ENCODE results near the gene ULBP3. TPM values are rescaled to one million over a fixed set of nuclear protein-coding genes. Genes with fewer than 3 reads are reported as not detected.

Gene ULBP3
- total RNA-seq: 3.9 TPM

DNA sequence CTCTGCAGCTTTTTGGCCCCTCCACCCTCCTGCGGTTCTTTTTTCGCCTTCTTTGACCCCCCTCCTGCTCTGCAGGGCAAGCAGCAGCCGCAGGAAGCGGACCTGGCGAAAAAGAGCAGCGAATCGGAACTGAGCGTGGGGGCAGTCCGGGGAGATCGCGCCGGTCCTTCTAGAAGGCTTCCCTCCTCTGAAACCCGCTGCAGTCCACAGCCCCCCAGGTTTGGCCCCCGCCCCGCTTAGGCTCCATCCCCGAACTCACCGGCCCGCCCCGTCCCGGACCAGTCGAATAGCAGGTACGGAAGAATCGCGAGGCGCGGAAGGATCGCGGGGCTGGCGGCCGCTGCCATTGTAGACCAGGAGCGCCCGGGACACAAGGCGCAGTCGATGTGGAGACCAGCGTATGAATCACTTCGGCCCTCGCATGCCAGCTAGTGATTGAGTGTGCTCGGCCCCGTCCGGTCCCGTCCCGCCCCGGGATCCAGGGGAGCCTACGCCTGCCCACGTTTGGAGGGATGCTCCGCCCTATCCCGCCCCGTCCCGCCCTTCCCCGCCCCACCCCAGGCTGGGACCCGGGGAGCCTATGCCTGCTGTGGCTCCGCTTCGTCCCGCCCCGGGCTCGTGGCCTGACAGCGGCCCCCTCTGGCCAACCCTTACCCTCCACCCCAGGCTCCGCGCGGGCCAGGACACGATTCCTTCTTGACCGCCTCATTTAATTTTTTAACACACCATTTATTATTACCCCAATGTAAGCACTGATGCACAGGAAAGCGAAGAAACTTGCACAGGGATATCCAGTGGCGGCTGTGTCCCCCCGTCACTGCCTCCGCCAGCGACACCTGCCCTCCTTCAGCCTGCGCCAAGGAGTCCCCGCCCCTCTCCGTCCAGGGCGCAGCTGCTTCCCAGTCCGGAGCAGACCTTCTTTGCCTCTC is at the start of gene ULBP3:
Gene ULBP3 (minus strand): TSS at position 402 of the 929 bp plus-strand sequence. CDS start 55 bp downstream, at position 347.
- peak; percentile 33 for DNase-seq

DNA sequence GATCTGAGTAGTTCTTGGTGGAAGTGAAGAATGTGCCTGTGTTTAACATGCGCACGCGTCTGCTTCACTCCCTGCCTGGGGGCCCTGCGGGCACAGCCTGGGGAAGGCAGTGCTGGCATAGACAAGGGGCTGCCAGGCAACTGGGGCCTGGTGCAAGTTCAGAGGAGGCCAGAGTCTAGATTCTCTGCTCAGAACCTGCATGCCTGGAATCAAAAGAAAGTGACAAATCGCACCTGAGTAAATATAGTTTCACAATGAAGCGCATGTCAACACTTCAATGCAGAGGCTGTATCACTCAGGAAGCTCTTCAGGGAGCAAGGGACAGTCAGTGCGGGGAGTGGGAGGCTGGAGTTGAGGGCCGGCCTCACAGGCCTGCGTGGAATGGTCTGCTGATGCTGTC is 49.7 kb upstream of the ULBP3 start:
- no peak for DNase-seq

DNA sequence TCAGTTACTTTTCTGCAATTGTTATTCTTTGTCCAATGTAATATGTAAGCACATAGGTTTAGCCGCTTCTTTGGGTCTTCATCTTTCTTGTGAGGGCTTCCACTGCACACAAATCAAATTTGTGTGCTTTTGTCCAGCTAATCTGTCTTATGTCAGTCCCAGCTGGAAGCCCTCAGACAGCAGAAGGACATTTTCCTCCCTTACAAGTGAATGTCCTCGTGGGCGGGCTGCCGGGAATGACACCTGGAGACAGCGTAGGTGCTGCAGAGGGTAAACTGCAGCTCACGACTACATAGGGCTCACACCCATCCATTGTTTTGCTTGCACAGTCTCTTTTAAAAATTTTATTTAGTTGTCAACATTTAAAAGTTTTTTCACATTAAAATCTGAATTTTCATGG is 49.3 kb upstream of the ULBP3 start:
- DNase-seq: no peak

DNA sequence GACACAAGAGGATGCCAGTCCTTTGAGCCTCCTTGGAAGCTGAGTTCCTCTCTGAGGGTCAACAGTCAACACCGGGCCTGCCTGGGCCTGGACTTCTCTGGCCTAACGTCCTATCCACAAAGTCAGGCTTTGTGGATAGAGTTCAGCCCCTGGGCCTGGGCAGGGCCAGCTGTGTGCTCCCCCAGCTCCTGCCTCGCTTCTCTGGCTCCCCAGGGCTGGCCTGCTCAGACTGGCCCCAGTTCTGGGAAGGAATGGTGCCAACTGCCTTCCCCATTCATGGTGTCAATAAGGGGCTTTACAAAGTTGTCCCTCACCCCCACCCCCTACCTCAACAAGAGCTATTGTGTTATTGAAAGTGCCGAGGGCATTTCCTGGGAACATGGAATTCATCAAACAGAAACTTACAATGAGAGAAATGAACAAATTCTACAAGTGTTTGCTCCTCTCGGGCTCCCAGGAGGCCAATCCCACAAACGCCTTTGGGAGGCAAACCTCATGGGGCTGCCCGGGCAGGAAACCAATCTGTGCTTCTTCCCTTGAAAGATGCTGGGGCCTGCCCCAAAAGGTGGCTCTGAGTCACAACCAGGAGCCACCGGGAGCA is 47.4 kb upstream of the ULBP3 start:
- DNase-seq: no peak

DNA sequence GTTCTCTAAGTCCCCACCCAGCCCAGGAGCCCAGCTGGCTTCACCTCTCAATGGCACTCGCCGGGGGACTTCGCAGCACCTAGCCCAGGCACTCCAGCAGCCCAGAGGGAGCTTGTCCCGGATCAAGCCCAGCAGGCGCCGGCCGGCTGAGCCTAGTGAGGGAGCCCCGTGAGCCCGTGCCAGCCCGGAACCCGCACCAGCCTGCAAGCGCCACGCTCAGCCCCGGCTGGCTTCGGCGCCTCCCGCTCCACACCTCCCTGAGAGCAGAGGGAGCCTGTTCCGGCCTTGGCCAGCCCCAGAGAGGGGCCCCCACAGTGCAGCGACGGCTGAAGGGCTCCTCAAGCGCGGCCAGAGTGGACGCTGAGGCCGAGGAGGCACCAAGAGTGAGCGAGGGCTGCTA is 46.8 kb upstream of the ULBP3 start:
- no peak for DNase-seq

DNA sequence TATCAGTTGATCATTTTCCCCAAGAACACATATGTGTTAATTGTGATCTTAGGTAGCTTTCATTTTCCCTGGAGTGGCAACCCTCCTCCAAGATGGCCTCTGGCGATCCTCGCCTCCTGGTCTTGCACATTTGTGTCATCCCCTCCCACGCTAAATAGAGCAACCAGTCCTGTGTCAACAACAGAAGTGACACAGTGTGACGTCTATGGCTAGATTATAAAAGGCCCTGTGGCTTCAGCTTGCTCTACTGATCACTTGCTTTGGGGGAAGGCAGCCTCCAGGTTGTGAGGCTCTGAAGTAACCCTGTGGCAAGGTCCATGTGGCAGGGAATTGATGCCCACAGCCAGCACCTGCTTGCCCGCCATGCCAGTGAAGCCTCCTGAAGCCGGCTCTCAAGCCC is 43.3 kb upstream of the ULBP3 start:
- no peak for DNase-seq

DNA sequence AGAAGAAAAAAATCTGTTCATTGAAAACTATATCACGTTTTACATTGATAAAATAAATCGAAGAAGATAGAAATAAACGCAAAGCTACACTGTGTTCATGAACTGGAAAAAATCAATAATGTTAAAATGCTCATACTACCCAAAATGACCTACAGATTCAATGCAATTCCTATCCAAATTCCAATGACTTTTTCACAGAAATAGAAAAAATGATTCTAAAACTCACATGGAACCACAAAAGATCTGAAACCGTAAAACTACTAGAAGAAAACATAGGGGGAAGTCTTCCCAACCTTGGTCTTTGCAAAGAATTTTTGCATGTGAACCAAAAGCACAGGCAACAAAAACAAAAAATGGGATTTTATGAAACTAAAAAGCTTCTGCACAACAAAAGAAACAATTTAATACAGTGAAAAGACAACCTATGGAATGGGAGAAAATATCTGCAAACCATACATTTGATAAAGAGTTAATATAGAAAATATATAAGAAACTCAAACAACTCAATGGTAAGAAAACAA is 33.9 kb upstream of the ULBP3 start:
- no peak for DNase-seq

DNA sequence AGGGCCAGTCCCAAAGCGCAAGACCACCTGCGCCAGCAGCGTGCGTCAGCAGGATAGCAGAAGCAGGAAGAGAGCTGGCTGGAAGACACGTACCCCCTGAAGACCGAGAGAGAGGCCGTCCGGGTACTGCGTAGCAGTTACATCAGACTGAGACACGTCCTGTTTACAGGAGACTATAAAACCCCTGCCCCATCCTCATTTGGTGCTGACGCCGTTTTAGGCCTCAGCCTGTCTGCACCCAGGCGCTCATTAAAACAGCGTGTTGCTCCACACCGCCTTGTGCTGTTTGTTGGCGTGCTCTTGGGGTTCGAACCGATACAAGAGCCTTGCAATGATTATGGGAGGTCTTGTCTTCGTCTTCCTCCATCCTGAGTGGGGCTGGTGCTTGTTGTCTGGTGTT is 31.8 kb upstream of the ULBP3 start:
- no peak for DNase-seq

DNA sequence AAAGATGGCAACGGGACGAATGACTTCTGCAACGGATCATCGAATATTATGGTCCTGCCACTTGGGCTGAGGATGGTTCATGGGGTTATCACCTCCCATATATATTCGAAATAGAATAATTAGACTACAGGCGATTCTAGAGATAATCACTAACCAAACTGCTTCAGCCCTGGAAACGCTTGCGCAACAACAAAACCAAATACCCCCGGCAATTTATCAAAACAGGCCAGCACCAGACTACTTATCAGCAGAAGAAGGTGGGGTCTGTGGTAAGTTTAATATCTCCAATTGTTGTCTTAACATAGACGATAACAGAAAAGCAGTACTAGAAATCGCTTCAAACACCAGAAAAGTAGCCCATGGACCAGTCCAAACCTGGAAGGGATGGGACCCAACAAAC is 31.0 kb upstream of the ULBP3 start:
- no peak for DNase-seq

DNA sequence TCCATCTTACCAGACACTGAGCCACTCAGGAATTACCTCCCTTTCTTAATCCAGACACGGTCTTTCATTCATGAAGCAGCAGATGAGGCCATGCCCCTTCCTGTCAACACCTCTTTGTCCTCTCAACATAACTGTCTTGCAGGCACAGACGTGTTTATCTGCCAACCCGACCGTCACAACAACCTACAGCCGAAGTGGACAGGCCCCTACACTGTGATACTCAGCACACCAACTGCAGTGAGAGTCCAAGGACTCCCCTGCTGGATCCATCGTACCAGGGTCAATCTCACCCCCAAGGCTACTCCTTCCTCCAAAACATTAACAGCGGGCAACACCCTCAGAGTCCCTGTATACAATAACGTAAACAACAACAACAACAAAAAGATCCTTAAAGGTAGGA is 30.6 kb upstream of the ULBP3 start:
- DNase-seq: no peak

DNA sequence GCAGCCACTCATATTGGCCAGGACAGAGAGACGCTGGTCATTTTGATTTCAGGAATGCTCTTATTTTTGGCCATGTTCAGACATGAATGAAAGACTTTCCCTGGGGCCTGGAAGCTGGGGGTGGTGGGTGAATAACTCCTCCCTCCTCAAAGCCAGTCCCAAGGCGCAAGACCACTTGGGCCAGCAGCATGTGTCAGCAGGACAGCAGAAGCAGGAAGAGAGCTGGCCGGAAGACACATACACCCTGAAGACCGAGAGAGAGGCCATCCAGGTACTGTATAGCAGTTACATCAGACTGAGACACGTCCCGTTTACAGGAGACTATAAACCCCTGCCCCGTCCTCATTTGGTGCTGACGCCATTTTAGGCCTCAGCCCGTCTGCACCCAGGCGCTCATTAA is 29.2 kb upstream of the ULBP3 start:
- no peak for DNase-seq

DNA sequence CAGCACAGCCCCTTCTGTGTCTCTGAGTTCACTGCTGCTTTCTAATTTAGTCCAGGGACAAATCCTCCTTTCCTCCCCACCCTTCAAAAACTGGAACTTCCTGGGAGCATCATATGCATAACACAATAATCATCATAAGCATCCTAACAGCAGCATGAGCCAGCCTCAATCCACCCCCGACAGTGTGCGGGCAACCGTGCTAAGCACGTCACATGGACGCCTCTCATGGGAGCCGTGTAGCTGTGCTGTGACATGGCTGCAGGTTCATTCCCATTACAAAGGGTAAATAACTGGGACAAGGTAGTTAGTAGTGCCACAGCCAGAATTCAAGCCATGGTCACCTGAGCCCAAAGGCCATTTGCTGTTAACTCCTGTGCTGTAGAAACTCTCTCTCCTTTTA is 24.5 kb upstream of the ULBP3 start:
- DNase-seq: no peak

DNA sequence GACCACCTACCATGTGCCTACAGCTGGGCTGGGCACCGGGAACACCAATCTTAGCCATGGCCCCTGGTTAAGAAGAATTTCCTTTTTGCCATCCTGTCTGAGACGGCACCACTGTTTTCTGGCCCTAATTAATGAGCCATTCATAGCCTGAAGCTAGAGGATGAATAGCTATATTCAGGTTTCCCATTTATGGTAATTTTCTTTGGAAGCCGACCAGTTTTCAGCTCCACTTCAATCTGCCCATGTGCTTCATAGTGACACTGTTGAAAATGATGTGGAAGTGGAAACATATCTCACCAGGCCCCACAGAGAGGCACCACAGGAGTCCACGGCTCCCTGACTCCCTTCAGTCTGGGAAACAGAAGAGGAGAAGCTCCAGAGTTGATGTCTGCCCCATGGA is 22.6 kb upstream of the ULBP3 start:
- no peak for DNase-seq

DNA sequence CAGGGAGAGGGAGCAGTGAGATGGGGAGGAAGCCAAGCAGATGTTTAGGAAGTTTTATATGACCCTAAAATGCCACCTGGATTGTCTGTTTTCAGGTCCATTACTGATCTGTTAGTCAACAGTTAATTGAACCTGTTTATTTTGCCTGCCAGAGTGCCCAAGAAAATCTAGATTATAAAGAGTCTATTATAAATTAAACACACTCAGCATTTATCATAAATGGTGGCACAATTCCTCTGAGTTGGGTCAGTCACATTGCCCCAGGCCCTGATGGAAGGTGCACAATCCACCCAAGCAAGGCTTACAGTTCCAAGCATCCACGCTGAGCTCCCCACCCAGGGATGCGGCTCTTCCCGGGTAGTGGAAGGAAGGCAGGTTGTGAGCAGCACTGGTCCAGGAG is 21.4 kb upstream of the ULBP3 start:
- DNase-seq: no peak

DNA sequence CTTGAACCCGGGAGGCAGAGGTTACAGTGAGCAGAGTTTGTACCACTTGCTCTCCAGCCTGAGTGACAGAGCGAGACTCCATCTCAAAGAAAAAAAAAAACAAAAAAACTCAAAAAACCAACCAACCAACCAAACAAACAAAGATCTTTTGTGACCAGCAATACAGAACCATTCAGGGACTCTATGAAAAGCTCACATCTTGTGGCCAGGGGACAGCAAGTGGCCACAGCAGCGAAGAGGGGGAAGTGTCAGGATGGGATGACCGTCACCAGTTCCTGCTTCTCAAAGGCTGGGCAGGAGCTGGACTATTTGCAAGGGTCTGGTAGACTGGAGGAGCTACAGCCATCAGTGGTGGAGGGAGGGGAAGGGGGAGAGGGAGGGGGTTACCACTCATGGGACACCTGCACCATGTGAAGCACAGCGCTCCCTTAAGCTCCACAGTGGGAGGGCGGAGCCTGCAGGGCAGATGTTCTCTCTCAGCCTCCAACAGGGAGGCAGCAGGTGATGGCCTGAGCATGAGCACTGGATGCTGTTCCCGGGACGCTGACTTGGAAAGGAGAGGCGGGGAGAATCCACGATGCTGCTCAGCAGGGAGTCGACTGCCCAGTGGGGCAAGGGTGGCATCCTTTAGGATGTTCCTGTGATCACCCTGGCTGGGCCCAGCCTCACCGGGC is 19.7 kb upstream of the ULBP3 start:
- no peak for DNase-seq

DNA sequence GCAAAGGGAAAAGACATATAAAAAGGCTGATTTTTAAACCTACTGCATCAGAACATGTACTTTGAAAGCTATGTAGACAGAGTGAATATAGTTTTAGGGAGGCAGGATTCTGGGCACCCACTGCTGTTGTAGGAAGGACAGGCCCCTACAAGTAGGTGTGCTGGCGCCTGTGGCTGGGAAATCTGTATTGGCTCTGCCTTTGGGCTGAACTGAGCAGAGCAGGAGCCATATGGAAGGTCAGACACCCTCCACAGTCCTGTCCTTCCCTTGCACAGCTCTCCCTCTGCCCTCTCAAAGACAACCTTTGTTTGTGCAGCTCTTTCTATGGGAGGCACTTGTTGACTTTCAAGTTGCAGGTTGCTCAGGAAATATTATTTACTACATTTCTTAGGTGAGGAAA is 18.4 kb upstream of the ULBP3 start:
- DNase-seq: no peak

DNA sequence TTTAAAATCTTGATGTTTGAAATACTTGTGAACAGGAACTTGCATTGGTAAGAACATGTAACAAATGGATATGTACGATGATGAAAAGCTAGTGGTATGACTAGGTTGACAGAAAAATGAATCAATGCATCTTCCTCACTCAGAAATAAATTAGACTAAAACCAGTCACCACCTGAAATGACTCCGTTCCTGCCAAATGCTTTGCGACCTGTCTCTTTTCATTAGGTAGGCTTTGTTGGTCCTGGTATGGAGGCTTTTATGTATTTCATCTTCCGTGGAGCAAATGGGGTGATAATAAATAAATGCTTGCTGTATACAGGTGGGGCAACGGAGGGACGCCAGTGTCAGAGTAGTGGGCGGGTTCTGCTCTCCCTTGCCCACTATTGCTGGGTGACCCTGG is 17.1 kb upstream of the ULBP3 start:
- DNase-seq: no peak

DNA sequence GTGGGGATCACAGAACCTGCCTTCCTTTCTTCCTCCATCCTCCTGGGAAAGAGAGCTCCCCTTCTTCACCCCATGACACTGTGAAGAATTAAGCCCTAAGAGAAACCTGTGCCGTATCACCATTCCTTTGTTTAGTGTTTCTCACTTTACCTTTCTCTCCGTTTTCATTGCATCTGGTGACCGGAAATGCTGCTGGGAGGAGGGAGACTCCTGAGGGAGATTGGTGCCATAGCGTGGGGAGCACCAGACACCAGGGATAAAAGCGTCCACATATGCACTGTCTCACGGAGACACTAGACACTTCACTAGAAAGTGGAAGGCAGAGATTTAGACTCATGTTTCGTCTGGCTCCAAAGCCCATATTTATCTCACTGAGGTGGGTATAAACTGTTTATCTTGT is 15.5 kb upstream of the ULBP3 start:
- DNase-seq: no peak

DNA sequence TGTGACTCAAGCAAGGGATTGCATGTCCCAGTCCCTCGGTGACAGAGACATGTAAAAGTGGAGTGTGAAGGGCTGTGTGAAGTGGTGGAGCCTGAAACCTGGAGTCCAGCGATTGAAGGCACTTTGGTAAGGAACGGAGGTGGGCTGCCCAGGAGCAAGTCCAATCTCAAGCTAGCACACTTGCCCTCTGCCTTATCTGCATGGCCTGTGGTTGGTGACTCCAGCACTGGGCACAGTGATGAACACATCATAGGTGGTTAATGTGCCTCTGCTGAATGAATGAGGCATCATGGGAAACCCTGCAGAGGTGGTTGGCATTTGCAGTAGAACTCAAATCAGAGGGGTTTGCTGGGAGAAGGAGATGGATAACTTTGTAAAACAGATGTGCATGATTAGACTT is 14.9 kb upstream of the ULBP3 start:
- no peak for DNase-seq

DNA sequence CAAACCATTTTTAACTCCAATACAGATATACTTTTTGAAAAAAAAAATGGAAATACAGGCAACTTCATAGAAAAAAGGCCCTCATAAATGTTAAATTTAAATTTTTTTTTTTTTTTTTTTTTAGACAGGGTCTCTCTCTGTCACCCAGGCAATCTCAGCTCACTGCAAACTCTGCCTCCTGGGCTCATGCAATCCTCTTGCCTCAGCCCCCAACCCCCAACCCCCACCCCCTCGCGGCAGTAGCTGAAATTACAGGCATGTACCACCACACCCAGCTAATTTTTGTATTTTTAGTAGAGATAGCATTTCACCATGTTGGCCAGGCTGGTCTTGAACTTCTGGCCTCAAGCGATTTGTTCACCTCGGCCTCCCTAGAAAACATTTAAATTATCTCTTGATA is 12.8 kb upstream of the ULBP3 start:
- DNase-seq: no peak

DNA sequence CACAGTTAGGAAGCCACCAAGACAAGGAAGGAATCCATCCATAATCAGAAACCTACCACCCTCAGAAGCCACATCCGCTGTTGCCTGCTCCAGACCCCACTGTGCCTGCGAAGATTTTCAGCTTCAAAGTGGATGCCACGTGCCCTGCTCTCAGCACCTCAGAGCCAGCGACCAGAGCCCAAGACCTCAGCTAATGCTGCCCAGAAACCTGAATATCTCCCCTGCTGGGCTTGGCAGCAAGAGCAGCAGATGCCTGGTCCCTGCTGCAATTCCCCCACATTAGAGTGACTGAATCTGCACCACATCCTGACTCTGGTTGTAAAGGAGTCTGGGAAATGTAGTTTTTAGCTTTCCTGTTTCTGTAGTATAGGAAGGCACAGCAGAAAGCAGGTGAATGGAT is 10.7 kb upstream of the ULBP3 start:
- DNase-seq: no peak

DNA sequence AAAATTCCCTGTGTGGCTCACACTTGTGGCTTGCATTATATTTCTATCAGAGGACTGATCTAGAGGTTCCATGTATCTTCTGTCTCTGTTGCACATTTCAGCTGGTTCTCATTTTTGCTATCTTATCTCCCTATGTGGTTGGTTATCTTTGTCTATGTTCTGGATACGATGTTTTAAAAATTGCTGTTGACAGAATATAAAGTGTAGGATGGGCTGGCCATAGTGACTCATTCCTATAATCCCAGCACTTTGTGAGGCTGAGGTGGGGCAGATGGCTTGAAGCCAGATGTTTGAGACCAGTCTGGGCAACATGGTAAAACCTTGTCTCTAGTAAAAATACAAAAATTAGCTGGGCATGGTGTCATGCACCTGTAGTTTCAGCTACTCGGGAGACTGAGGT is 9.9 kb upstream of the ULBP3 start:
- DNase-seq: no peak

DNA sequence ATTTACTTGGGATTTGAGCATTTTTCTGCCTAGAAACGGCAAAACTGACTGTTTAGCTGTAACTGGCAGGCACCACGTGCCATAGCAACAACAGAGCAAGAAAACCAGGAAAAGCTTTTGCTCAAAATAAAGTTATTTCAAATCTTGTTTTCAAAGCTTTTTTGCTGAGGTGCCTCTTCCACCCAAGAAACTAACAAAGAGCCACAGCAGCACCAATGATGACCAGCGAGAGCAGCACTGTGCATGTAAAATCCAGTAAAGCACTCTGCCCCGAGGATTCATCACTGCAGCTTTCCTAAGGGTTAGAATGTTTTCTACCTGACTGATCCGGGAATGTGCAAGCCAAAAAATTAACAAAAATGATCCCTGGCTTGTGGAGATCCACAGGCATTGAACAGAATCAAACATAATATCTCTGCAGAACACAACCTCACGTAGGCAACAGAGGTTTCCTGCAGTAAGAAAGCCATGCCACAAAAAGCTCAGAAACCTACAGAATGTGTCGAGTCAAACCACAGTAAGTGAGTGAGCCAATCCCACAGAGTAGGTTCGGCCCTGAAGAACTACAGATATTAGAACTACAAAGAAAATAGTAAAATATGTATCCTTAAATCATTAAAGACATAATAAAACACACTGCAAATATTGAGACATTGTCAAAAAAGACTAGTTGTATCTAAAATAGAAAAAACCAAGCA is 7.4 kb upstream of the ULBP3 start:
- DNase-seq: no peak
